ENCODE data around the gene GET3. TPM values are rescaled to one million over a fixed set of nuclear protein-coding genes. Genes with fewer than 3 reads are reported as not detected.

The GET3 gene
- total and polyA plus RNA-seq, 2 donors (not counting 3 experiments of a cell fraction or from before 2014, with no cell fraction given), result 74.8 to 197 TPM

- DNase-seq (ENCODE audit: low read depth, low spot score), result no peak
- Histone ChIP-seq H3K79me2 (ENCODE audit: control insufficient read depth, insufficient read depth, low read length) (no peaks in the 10 kb centered on the region), H3K4me2 (ENCODE audit: insufficient read depth, low read length) (no peak overlapping the region), H4K20me1 (replicated peaks; ENCODE audit: control insufficient read depth, extremely low read depth, insufficient read depth, low read length) (no peaks in the 10 kb centered on the region), H3K27ac (ENCODE audit: insufficient read depth, low read depth, low read length) (no peak overlapping the region), H3K4me1 (ENCODE audit: control insufficient read depth, extremely low read depth, insufficient read depth, low read length) (no peaks in the 10 kb centered on the region), H2AFZ (ENCODE audit: low read depth, low read length) (no peak overlapping the region), H3K9ac (replicated peaks; ENCODE audit: extremely low read depth, insufficient read depth, low read length) (no peak overlapping the region), H3K4me3 (replicated peaks in 1 of 3; ENCODE audit: insufficient read depth in 1 of 3, low read depth in 1 of 3, low read length in 3 of 3) (no peak overlapping the region), H3K9me1 (replicated peaks; ENCODE audit: control insufficient read depth, extremely low read depth, insufficient read depth, low read length) (no peaks in the 10 kb centered on the region), H3K36me3 (ENCODE audit: control insufficient read depth in 2 of 2, extremely low read depth in 1 of 2, insufficient read depth in 2 of 2, low read length in 2 of 2) (no peaks in the 10 kb centered on the region), H3K9me3 (replicated peaks; ENCODE audit: control insufficient read depth, insufficient read depth, low read length) (no peaks in the 10 kb centered on the region), H3K27me3 (ENCODE audit: control insufficient read depth in 2 of 2, insufficient read depth in 2 of 2, low read length in 2 of 2) (no peaks in the 10 kb centered on the region)
- ChIA-PET CTCF (no interaction called here), POLR2A (no interaction called here)
- no TSS peak for BruUV-seq (replicated peaks)
- TF ChIP-seq MAX (IDR thresholded peaks at IDR 0.05; ENCODE audit: insufficient read depth, insufficient read length), result no peak
- TF ChIP-seq POLR2A (IDR thresholded peaks at IDR 0.05; ENCODE audit: low read depth, low read length), result no peak
- no peak for TF ChIP-seq POLR2AphosphoS5 (IDR thresholded peaks at IDR 0.05; ENCODE audit: insufficient read depth, low read depth, low read length)
- TF ChIP-seq JUN (IDR thresholded peaks at IDR 0.05; ENCODE audit: borderline replicate concordance, insufficient read depth, insufficient read length, low read depth), result no peak
- no peak for TF ChIP-seq MYC (IDR thresholded peaks at IDR 0.05; ENCODE audit: low read depth, low read length)
- no peak for TF ChIP-seq EZH2 (IDR thresholded peaks at IDR 0.05; ENCODE audit: borderline replicate concordance, low read depth, low read length, severe bottlenecking)
- no peak for TF ChIP-seq FOS (IDR thresholded peaks at IDR 0.05; ENCODE audit: borderline replicate concordance, insufficient read depth, low read length)
- TF ChIP-seq GATA2 (IDR thresholded peaks at IDR 0.05; ENCODE audit: insufficient read depth, insufficient read length, low read depth, low read length), result no peak
- no peak for TF ChIP-seq CTCF (IDR thresholded peaks at IDR 0.05; ENCODE audit: extremely low read depth in 1 of 2, insufficient read depth in 1 of 2, low read depth in 1 of 2, low read length in 2 of 2)
- dilution Hi-C loops (cut with MboI; ENCODE audit: extremely low pct_ligation_motif_present, low sequenced_read_pairs) (no loop called here), intact Hi-C loops (cut with micrococcal nuclease) (no loop called here)
- no peak for FAIRE-seq
These were observed 47.6 kb upstream of the GET3 start for GRCh38 chr19:12689581-12690216.

Data from endothelial cell of umbilical vein (primary cell).